ENCODE data around the gene ENTR1. TPM values are rescaled to one million over a fixed set of nuclear protein-coding genes. Genes with fewer than 3 reads are reported as not detected.

The ENTR1 gene
- polyA plus RNA-seq, 4 donors: 22.7 to 46.4 (median 31.8) TPM

- no peaks in the 10 kb centered on the region for H3K27me3 ChIP-seq (ENCODE audit: control insufficient read depth in 3 of 3, insufficient read depth in 3 of 3, low read length in 3 of 3)
- H3K9me3 ChIP-seq (ENCODE audit: control insufficient read depth in 2 of 2, insufficient read depth in 1 of 2, low read depth in 1 of 2, low read length in 1 of 2): no peaks in the 10 kb centered on the region
- no peak overlapping the region for H3K4me3 ChIP-seq (ENCODE audit: low read depth in 1 of 3, low read length in 3 of 3)
- peaks cover 0 to 25% (median 0%) of the 10 kb centered on the region in 3 donors for H3K4me1 ChIP-seq (ENCODE audit: control insufficient read depth in 3 of 3, insufficient read depth in 2 of 3, low read depth in 1 of 3, low read length in 2 of 3)
- FAIRE-seq (no peak), DNase-seq (no peak)
- H3K36me3 ChIP-seq (ENCODE audit: control insufficient read depth in 3 of 3, insufficient read depth in 2 of 3, low read depth in 1 of 3, low read length in 3 of 3): peaks cover 0 to 91% (median 7%) of the 10 kb centered on the region in 3 donors
- peak overlapping the region in 1 of 3 donors; percentile 45 for H3K27ac ChIP-seq (ENCODE audit: low read depth in 1 of 3, low read length in 2 of 3)
- WGBS, 3 donors: 88% methylated on average over 29 to 32 of the region's 32 CpGs
Observed at GRCh38 chr9:136377341-136378169, 32.9 kb downstream of the ENTR1 start.

- H3K36me3 ChIP-seq (ENCODE audit: control insufficient read depth in 3 of 3, insufficient read depth in 2 of 3, low read depth in 1 of 3, low read length in 3 of 3): peaks cover 0 to 80% (median 7%) of the 10 kb centered on the region in 3 donors
- FAIRE-seq: no peak
Observed at GRCh38 chr9:136376457-136376856, 34.0 kb downstream of the ENTR1 start.

GRCh38 chr9:136375096-136375495, 35.3 kb downstream of the ENTR1 start:
- peaks cover 0 to 67% (median 0%) of the 10 kb centered on the region in 3 donors for H3K36me3 ChIP-seq (ENCODE audit: control insufficient read depth in 3 of 3, insufficient read depth in 2 of 3, low read depth in 1 of 3, low read length in 3 of 3)
- no peak for FAIRE-seq
- H3K4me1 ChIP-seq (ENCODE audit: control insufficient read depth in 3 of 3, insufficient read depth in 2 of 3, low read depth in 1 of 3, low read length in 2 of 3): peaks cover 0 to 30% (median 2%) of the 10 kb centered on the region in 3 donors
- no peak overlapping the region for H3K27ac ChIP-seq (ENCODE audit: low read depth in 1 of 3, low read length in 2 of 3)
- no peak for DNase-seq
- no peak overlapping the region for H3K4me3 ChIP-seq (ENCODE audit: low read depth in 1 of 3, low read length in 3 of 3)
- no peaks in the 10 kb centered on the region for H3K9me3 ChIP-seq (ENCODE audit: control insufficient read depth in 2 of 2, insufficient read depth in 1 of 2, low read depth in 1 of 2, low read length in 1 of 2)
- no peaks in the 10 kb centered on the region for H3K27me3 ChIP-seq (ENCODE audit: control insufficient read depth in 3 of 3, insufficient read depth in 3 of 3, low read length in 3 of 3)
- 89 to 96% (median 93%) methylated on average over 11 to 12 of the region's 12 CpGs for WGBS, 3 donors

More at GRCh38 chr9:136376457-136376856, 34.0 kb downstream of the ENTR1 start:
- no peak for DNase-seq
- Histone ChIP-seq H3K27ac (ENCODE audit: low read depth in 1 of 3, low read length in 2 of 3) (no peak overlapping the region), H3K4me1 (ENCODE audit: control insufficient read depth in 3 of 3, insufficient read depth in 2 of 3, low read depth in 1 of 3, low read length in 2 of 3) (peaks cover 0 to 30% (median 2%) of the 10 kb centered on the region in 3 donors), H3K27me3 (ENCODE audit: control insufficient read depth in 3 of 3, insufficient read depth in 3 of 3, low read length in 3 of 3) (no peaks in the 10 kb centered on the region), H3K9me3 (ENCODE audit: control insufficient read depth in 2 of 2, insufficient read depth in 1 of 2, low read depth in 1 of 2, low read length in 1 of 2) (no peaks in the 10 kb centered on the region), H3K4me3 (ENCODE audit: low read depth in 1 of 3, low read length in 3 of 3) (no peak overlapping the region)
- WGBS, 3 donors: 80 to 83% (median 81%) methylated on average over 8 of the region's 8 CpGs

GRCh38 chr9:136374183-136374575, 36.2 kb downstream of the ENTR1 start:
- H3K27me3 ChIP-seq (ENCODE audit: control insufficient read depth in 3 of 3, insufficient read depth in 3 of 3, low read length in 3 of 3): no peaks in the 10 kb centered on the region
- H3K4me3 ChIP-seq (ENCODE audit: low read depth in 1 of 3, low read length in 3 of 3): no peak overlapping the region
- DNase-seq (no peak), FAIRE-seq (no peak)
- no peak overlapping the region for H3K27ac ChIP-seq (ENCODE audit: low read depth in 1 of 3, low read length in 2 of 3)
- peaks cover 0 to 60% (median 0%) of the 10 kb centered on the region in 3 donors for H3K36me3 ChIP-seq (ENCODE audit: control insufficient read depth in 3 of 3, insufficient read depth in 2 of 3, low read depth in 1 of 3, low read length in 3 of 3)
- 77 to 88% (median 87%) methylated on average over 13 to 14 of the region's 14 CpGs for WGBS, 3 donors
- no peaks in the 10 kb centered on the region for H3K9me3 ChIP-seq (ENCODE audit: control insufficient read depth in 2 of 2, insufficient read depth in 1 of 2, low read depth in 1 of 2, low read length in 1 of 2)
- peaks cover 0 to 30% (median 2%) of the 10 kb centered on the region in 3 donors for H3K4me1 ChIP-seq (ENCODE audit: control insufficient read depth in 3 of 3, insufficient read depth in 2 of 3, low read depth in 1 of 3, low read length in 2 of 3)

GRCh38 chr9:136373300-136374182, 36.9 kb downstream of the ENTR1 start, which contains the start of gene CARD9:
CARD9 (minus strand) TSS chr9:136373669; CDS start chr9:136372078, 1,591 bp downstream.
- Histone ChIP-seq H3K27ac (ENCODE audit: low read depth in 1 of 3, low read length in 2 of 3) (no peak within 1 kb of the TSS), H3K4me3 (ENCODE audit: low read depth in 1 of 3, low read length in 3 of 3) (peak within 1 kb of the TSS in 1 of 3 donors; percentile 7), H3K27me3 (ENCODE audit: control insufficient read depth in 3 of 3, insufficient read depth in 3 of 3, low read length in 3 of 3) (no peaks in the 10 kb centered on the region), H3K9me3 (ENCODE audit: control insufficient read depth in 2 of 2, insufficient read depth in 1 of 2, low read depth in 1 of 2, low read length in 1 of 2) (no peaks in the 10 kb centered on the region), H3K4me1 (ENCODE audit: control insufficient read depth in 3 of 3, insufficient read depth in 2 of 3, low read depth in 1 of 3, low read length in 2 of 3) (peaks cover 0 to 27% (median 2%) of the 10 kb centered on the region in 3 donors), H3K36me3 (ENCODE audit: control insufficient read depth in 3 of 3, insufficient read depth in 2 of 3, low read depth in 1 of 3, low read length in 3 of 3) (peaks cover 0 to 53% (median 0%) of the 10 kb centered on the region in 3 donors)
- 58 to 70% (median 67%) methylated on average over 23 to 27 of the region's 27 CpGs for WGBS, 3 donors
- no peak for FAIRE-seq
- DNase-seq: no peak

- H3K27ac ChIP-seq (ENCODE audit: low read depth in 1 of 3, low read length in 2 of 3): no peak overlapping the region
- FAIRE-seq (no peak), DNase-seq (peak in 1 of 2 donors; percentile 56)
- 16 to 22% (median 16%) methylated on average over 21 of the region's 21 CpGs for WGBS, 3 donors
- H3K27me3 ChIP-seq (ENCODE audit: control insufficient read depth in 3 of 3, insufficient read depth in 3 of 3, low read length in 3 of 3): no peaks in the 10 kb centered on the region
- peak overlapping the region in 1 of 3 donors; percentile 7 for H3K4me3 ChIP-seq (ENCODE audit: low read depth in 1 of 3, low read length in 3 of 3)
- H3K9me3 ChIP-seq (ENCODE audit: control insufficient read depth in 2 of 2, insufficient read depth in 1 of 2, low read depth in 1 of 2, low read length in 1 of 2): no peaks in the 10 kb centered on the region
- H3K36me3 ChIP-seq (ENCODE audit: control insufficient read depth in 3 of 3, insufficient read depth in 2 of 3, low read depth in 1 of 3, low read length in 3 of 3): peaks cover 0 to 45% (median 0%) of the 10 kb centered on the region in 3 donors
- peaks cover 0 to 19% (median 2%) of the 10 kb centered on the region in 3 donors for H3K4me1 ChIP-seq (ENCODE audit: control insufficient read depth in 3 of 3, insufficient read depth in 2 of 3, low read depth in 1 of 3, low read length in 2 of 3)
Observed at GRCh38 chr9:136372561-136373299, 37.7 kb downstream of the ENTR1 start.

- FAIRE-seq (no peak), DNase-seq (no peak)
- 89 to 91% (median 90%) methylated on average over 21 of the region's 21 CpGs for WGBS, 3 donors
- H3K27me3 ChIP-seq (ENCODE audit: control insufficient read depth in 3 of 3, insufficient read depth in 3 of 3, low read length in 3 of 3): no peaks in the 10 kb centered on the region
- H3K9me3 ChIP-seq (ENCODE audit: control insufficient read depth in 2 of 2, insufficient read depth in 1 of 2, low read depth in 1 of 2, low read length in 1 of 2): no peaks in the 10 kb centered on the region
- H3K4me1 ChIP-seq (ENCODE audit: control insufficient read depth in 3 of 3, insufficient read depth in 2 of 3, low read depth in 1 of 3, low read length in 2 of 3): peaks cover 0 to 14% (median 2%) of the 10 kb centered on the region in 3 donors
- H3K36me3 ChIP-seq (ENCODE audit: control insufficient read depth in 3 of 3, insufficient read depth in 2 of 3, low read depth in 1 of 3, low read length in 3 of 3): peaks cover 0 to 38% (median 0%) of the 10 kb centered on the region in 3 donors
- no peak overlapping the region for H3K27ac ChIP-seq (ENCODE audit: low read depth in 1 of 3, low read length in 2 of 3)
- no peak overlapping the region for H3K4me3 ChIP-seq (ENCODE audit: low read depth in 1 of 3, low read length in 3 of 3)
Observed at GRCh38 chr9:136372006-136372405, 38.4 kb downstream of the ENTR1 start.
